Uterus (tissue), 4 donors: ENCODE data around the gene CEP131. TPM values are rescaled to one million over a fixed set of nuclear protein-coding genes. Genes with fewer than 3 reads are reported as not detected.

Source experiments
- DNase-seq, 2 donors: peaks; one replicate each; pipeline ENCODE4 v3.0.0-alpha.2; 2019 to 2020
- H3K27ac ChIP-seq, 2 donors: fragments of 200-600 bp; sonication (generic); 1 replicate in 1 of 2; 2 replicates in 1 of 2; pipeline ENCODE4 v1.5.1; 2016 to 2018
- H3K27me3 ChIP-seq, 2 donors: fragments of 200-600 bp; sonication (generic); one replicate each; pipeline ENCODE4 v1.5.1; 2018 to 2019; ENCODE audit warnings: control low read depth in 1 of 2
- H3K36me3 ChIP-seq, 2 donors: fragments of 200-600 bp; sonication (generic); one replicate each; pipeline ENCODE4 v1.5.1; 2019; ENCODE audit warnings: control low read depth in 1 of 2
- H3K4me1 ChIP-seq, 2 donors: fragments of 200-600 bp; sonication (generic); one replicate each; pipeline ENCODE4 v1.5.1; 2018 to 2019; ENCODE audit warnings: control low read depth in 1 of 2
- H3K4me3 ChIP-seq, 2 donors: fragments of 200-600 bp; sonication (generic); 1 replicate in 1 of 2; 2 replicates in 1 of 2; pipeline ENCODE4 v1.5.1; 2018 to 2019; ENCODE audit warnings: mild to moderate bottlenecking in 1 of 2
- H3K9me3 ChIP-seq, 2 donors: fragments of 200-600 bp; sonication (generic); one replicate each; pipeline ENCODE4 v1.5.1; 2019; ENCODE audit warnings: control low read depth in 1 of 2
- CTCF ChIP-seq, 4 experiments: fragments of 200-600 bp in 2 of 4; fragments of 450-650 bp in 2 of 4; sonication (generic) in 2 of 4; IDR thresholded peaks; one replicate each; pipeline ENCODE4 v1.5.1; 2016 to 2019; ENCODE audit warnings: antibody characterized with exemption in 4 of 4, mild to moderate bottlenecking in 2 of 4, moderate library complexity in 1 of 4
- POLR2A ChIP-seq, 2 donors: fragments of 450-650 bp; IDR thresholded peaks; one replicate each; pipeline ENCODE4 v1.6.1; 2016; ENCODE audit warnings: antibody characterized with exemption in 2 of 2, mild to moderate bottlenecking in 1 of 2, moderate library complexity in 1 of 2
- intact Hi-C: fragments of 100-400 bp; cut with DNase I; formaldehyde crosslinking; loops from one replicate; pipeline ENCODE4 v1.15.1; 2023; ENCODE audit warnings: low total_unique reads
- total RNA-seq, 4 donors: library from RNA; depleted of rRNA in 3 of 4; stranded (reverse); fragments of >200 nt in 3 of 4; gene quantifications; one replicate each; pipeline versions ENCODE4 v1.1.0 to v1.2.4, GENCODE V29; 2014 to 2023
- donor health status: DM: yes; HTN: yes; CAD: no.

CEP131 gene
- total RNA-seq, 4 donors from 2014 or later, result 2.9 to 13.3 (median 10.0) TPM

- Histone ChIP-seq H3K27ac (no peak overlapping the region), H3K9me3 (no peaks in the 10 kb centered on the region), H3K4me1 (no peaks in the 10 kb centered on the region), H3K36me3 (no peaks in the 10 kb centered on the region), H3K4me3 (no peak overlapping the region), H3K27me3 (no peaks in the 10 kb centered on the region)
- intact Hi-C loops, result no loop called here
- no peak for DNase-seq
- TF ChIP-seq POLR2A (IDR thresholded peaks at IDR 0.05), result no peak
- TF ChIP-seq CTCF (IDR thresholded peaks at IDR 0.05), result no peak
Observed at GRCh38 chr17:81183316-81183715, 39.4 kb downstream of the CEP131 start.

- intact Hi-C loops, result no loop called here
- TF ChIP-seq CTCF (IDR thresholded peaks at IDR 0.05), result no peak
- TF ChIP-seq POLR2A (IDR thresholded peaks at IDR 0.05), result no peak
- H3K36me3 ChIP-seq, result no peaks in the 10 kb centered on the region
- DNase-seq, result no peak
- no peak overlapping the region for H3K27ac ChIP-seq
- H3K9me3 ChIP-seq, result no peaks in the 10 kb centered on the region
- no peak overlapping the region for H3K4me3 ChIP-seq
- H3K27me3 ChIP-seq, result no peaks in the 10 kb centered on the region
- H3K4me1 ChIP-seq, result no peaks in the 10 kb centered on the region
Observed at GRCh38 chr17:81182596-81182995, 40.2 kb downstream of the CEP131 start.

- intact Hi-C loops, result no loop called here
- H3K36me3 ChIP-seq, result no peaks in the 10 kb centered on the region
- H3K27me3 ChIP-seq, result no peaks in the 10 kb centered on the region
- no peak for DNase-seq
- no peak overlapping the region for H3K4me3 ChIP-seq
- H3K4me1 ChIP-seq, result no peaks in the 10 kb centered on the region
- no peak overlapping the region for H3K27ac ChIP-seq
- TF ChIP-seq POLR2A (IDR thresholded peaks at IDR 0.05), result no peak
- no peak for TF ChIP-seq CTCF (IDR thresholded peaks at IDR 0.05)
- H3K9me3 ChIP-seq, result no peaks in the 10 kb centered on the region
Observed at GRCh38 chr17:81181811-81182185, 41.0 kb downstream of the CEP131 start.

GRCh38 chr17:81180836-81181810, 41.6 kb downstream of the CEP131 start:
- Histone ChIP-seq H3K4me3 (no peak overlapping the region), H3K9me3 (no peaks in the 10 kb centered on the region), H3K27ac (no peak overlapping the region), H3K36me3 (no peaks in the 10 kb centered on the region), H3K27me3 (no peaks in the 10 kb centered on the region), H3K4me1 (no peaks in the 10 kb centered on the region)
- no peak for DNase-seq
- no peak for TF ChIP-seq CTCF (IDR thresholded peaks at IDR 0.05)
- intact Hi-C loops, result no loop called here

- no peaks in the 10 kb centered on the region for H3K27me3 ChIP-seq
- no peak for DNase-seq
- intact Hi-C loops, result no loop called here
- H3K36me3 ChIP-seq, result no peaks in the 10 kb centered on the region
- no peaks in the 10 kb centered on the region for H3K4me1 ChIP-seq
- H3K9me3 ChIP-seq, result no peaks in the 10 kb centered on the region
- TF ChIP-seq POLR2A (IDR thresholded peaks at IDR 0.05), result no peak
- H3K27ac ChIP-seq, result no peak overlapping the region
- H3K4me3 ChIP-seq, result no peak overlapping the region
Observed at GRCh38 chr17:81179861-81180260, 42.9 kb downstream of the CEP131 start.
